ENCODE results near the gene EXOSC5. TPM values are rescaled to one million over a fixed set of nuclear protein-coding genes. Genes with fewer than 3 reads are reported as not detected.

The EXOSC5 gene
- total and polyA plus RNA-seq, 2 of the 13 experiments (the other 11 are each of a cell fraction or from before 2014, with no cell fraction given), result 24.1 to 26.5 TPM

DNA sequence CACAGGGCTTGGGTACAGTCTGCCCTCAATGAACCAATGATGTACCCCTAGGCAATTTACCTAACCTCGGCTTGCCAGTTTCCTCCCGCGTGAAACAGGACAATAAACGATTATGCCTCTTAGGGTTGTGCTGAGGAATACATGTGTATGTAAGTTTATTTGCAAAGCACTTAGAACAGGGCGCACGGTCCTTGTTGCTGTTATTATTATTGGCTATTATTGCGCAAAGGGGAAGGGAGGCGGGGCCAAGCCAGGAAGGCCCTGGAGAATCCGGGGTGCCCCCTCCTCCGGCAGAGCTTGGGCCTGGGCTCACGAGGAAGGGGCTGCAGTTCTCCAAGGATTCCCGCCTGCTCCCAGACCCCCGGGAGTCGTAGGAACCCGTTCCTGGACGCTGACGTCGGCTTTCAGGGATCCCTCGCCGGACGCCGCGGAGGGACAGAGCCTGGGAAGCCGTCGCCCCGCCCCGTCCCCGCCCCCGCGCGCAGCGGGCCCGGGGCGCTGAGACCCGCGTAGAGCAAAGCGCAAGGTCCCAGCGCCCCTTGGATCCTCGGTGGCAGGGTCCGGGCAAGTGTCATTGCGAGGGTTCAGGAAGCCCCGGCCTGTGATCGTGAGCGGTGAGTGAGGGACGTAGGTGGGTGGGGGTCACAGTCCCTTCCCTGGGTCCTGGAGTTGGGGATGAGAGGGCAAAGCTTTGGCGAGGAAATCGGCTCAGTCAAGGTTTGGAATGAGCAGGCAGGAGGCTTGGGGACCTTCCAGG, 20.7 kb downstream of the EXOSC5 start, which contains the start of gene TMEM91 (continued):
- TF ChIP-seq ZNF121 (CRISPR knock-in tag; IDR thresholded peaks at IDR 0.05) (no peak), ZNF160 (CRISPR knock-in tag; IDR thresholded peaks at IDR 0.05) (peak; percentile 17; the same call in 1 of the 2 replicates), ZKSCAN5 (CRISPR knock-in tag; IDR thresholded peaks at IDR 0.05) (no peak), ZNF501 (CRISPR knock-in tag; IDR thresholded peaks at IDR 0.05) (peak; percentile 62; the same call in 1 of the 2 replicates), ZFP36 (IDR thresholded peaks at IDR 0.05; ENCODE audit: borderline replicate concordance, low read depth, low read length, partially characterized antibody) (no peak), NFE2 (CRISPR knock-in tag; IDR thresholded peaks at IDR 0.05) (no peak), REXO4 (CRISPR knock-in tag; IDR thresholded peaks at IDR 0.05; ENCODE audit: borderline replicate concordance) (no peak), ZNF207 (IDR thresholded peaks at IDR 0.05; ENCODE audit: borderline replicate concordance) (no peak), ATF1 (CRISPR knock-in tag; IDR thresholded peaks at IDR 0.05) (no peak), ARNT (IDR thresholded peaks at IDR 0.05) (no peak), HNF4A (CRISPR knock-in tag; IDR thresholded peaks at IDR 0.05) (peak; percentile 53), EED (CRISPR knock-in tag; IDR thresholded peaks at IDR 0.05) (no peak; the same call in 1 of the 2 replicates), ZNF230 (CRISPR knock-in tag; IDR thresholded peaks at IDR 0.05) (no peak)
- TF ChIP-seq, protein P1, sequence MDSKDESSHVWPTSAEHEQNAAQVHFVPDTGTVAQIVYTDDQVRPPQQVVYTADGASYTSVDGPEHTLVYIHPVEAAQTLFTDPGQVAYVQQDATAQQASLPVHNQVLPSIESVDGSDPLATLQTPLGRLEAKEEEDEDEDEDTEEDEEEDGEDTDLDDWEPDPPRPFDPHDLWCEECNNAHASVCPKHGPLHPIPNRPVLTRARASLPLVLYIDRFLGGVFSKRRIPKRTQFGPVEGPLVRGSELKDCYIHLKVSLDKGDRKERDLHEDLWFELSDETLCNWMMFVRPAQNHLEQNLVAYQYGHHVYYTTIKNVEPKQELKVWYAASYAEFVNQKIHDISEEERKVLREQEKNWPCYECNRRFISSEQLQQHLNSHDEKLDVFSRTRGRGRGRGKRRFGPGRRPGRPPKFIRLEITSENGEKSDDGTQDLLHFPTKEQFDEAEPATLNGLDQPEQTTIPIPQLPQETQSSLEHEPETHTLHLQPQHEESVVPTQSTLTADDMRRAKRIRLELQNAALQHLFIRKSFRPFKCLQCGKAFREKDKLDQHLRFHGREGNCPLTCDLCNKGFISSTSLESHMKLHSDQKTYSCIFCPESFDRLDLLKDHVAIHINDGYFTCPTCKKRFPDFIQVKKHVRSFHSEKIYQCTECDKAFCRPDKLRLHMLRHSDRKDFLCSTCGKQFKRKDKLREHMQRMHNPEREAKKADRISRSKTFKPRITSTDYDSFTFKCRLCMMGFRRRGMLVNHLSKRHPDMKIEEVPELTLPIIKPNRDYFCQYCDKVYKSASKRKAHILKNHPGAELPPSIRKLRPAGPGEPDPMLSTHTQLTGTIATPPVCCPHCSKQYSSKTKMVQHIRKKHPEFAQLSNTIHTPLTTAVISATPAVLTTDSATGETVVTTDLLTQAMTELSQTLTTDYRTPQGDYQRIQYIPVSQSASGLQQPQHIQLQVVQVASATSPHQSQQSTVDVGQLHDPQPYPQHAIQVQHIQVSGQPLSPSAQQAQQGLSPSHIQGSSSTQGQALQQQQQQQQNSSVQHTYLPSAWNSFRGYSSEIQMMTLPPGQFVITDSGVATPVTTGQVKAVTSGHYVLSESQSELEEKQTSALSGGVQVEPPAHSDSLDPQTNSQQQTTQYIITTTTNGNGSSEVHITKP (CRISPR knock-in tag; IDR thresholded peaks at IDR 0.05; ENCODE audit: low read depth), result no peak
- TF ChIP-seq, protein P2, sequence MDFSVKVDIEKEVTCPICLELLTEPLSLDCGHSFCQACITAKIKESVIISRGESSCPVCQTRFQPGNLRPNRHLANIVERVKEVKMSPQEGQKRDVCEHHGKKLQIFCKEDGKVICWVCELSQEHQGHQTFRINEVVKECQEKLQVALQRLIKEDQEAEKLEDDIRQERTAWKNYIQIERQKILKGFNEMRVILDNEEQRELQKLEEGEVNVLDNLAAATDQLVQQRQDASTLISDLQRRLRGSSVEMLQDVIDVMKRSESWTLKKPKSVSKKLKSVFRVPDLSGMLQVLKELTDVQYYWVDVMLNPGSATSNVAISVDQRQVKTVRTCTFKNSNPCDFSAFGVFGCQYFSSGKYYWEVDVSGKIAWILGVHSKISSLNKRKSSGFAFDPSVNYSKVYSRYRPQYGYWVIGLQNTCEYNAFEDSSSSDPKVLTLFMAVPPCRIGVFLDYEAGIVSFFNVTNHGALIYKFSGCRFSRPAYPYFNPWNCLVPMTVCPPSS (IDR thresholded peaks at IDR 0.05), result no peak
- TF ChIP-seq, protein P3, sequence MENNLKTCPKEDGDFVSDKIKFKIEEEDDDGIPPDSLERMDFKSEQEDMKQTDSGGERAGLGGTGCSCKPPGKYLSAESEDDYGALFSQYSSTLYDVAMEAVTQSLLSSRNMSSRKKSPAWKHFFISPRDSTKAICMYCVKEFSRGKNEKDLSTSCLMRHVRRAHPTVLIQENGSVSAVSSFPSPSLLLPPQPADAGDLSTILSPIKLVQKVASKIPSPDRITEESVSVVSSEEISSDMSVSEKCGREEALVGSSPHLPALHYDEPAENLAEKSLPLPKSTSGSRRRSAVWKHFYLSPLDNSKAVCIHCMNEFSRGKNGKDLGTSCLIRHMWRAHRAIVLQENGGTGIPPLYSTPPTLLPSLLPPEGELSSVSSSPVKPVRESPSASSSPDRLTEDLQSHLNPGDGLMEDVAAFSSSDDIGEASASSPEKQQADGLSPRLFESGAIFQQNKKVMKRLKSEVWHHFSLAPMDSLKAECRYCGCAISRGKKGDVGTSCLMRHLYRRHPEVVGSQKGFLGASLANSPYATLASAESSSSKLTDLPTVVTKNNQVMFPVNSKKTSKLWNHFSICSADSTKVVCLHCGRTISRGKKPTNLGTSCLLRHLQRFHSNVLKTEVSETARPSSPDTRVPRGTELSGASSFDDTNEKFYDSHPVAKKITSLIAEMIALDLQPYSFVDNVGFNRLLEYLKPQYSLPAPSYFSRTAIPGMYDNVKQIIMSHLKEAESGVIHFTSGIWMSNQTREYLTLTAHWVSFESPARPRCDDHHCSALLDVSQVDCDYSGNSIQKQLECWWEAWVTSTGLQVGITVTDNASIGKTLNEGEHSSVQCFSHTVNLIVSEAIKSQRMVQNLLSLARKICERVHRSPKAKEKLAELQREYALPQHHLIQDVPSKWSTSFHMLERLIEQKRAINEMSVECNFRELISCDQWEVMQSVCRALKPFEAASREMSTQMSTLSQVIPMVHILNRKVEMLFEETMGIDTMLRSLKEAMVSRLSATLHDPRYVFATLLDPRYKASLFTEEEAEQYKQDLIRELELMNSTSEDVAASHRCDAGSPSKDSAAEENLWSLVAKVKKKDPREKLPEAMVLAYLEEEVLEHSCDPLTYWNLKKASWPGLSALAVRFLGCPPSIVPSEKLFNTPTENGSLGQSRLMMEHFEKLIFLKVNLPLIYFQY (CRISPR knock-in tag; IDR thresholded peaks at IDR 0.05; ENCODE audit: borderline replicate concordance), result no peak
- TF ChIP-seq, protein P4, sequence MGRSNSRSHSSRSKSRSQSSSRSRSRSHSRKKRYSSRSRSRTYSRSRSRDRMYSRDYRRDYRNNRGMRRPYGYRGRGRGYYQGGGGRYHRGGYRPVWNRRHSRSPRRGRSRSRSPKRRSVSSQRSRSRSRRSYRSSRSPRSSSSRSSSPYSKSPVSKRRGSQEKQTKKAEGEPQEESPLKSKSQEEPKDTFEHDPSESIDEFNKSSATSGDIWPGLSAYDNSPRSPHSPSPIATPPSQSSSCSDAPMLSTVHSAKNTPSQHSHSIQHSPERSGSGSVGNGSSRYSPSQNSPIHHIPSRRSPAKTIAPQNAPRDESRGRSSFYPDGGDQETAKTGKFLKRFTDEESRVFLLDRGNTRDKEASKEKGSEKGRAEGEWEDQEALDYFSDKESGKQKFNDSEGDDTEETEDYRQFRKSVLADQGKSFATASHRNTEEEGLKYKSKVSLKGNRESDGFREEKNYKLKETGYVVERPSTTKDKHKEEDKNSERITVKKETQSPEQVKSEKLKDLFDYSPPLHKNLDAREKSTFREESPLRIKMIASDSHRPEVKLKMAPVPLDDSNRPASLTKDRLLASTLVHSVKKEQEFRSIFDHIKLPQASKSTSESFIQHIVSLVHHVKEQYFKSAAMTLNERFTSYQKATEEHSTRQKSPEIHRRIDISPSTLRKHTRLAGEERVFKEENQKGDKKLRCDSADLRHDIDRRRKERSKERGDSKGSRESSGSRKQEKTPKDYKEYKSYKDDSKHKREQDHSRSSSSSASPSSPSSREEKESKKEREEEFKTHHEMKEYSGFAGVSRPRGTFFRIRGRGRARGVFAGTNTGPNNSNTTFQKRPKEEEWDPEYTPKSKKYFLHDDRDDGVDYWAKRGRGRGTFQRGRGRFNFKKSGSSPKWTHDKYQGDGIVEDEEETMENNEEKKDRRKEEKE (IDR thresholded peaks at IDR 0.05), result no peak
